COR-L47 (cell line): ENCODE data around the gene ROBO1.

Source experiments
- DNase-seq: peaks from one replicate; lab custom pipeline; 2025; lab: John Stamatoyannopoulos, UW

Gene ROBO1

GRCh38 chr3:78838362-78838761 is 929.4 kb downstream of the ROBO1 start:
- no peak for DNase-seq

- no peak for DNase-seq
Measured at GRCh38 chr3:78834910-78835309, 932.9 kb downstream of the ROBO1 start.

- no peak for DNase-seq
Measured at GRCh38 chr3:78832785-78833204, 935.0 kb downstream of the ROBO1 start.

- DNase-seq = no peak
Measured at GRCh38 chr3:78831446-78831972, 936.3 kb downstream of the ROBO1 start.

- DNase-seq = no peak
Measured at GRCh38 chr3:78830470-78830869, 937.3 kb downstream of the ROBO1 start.

- no peak for DNase-seq
Measured at GRCh38 chr3:78827618-78828017, 940.2 kb downstream of the ROBO1 start.

GRCh38 chr3:78825858-78826215 is 942.0 kb downstream of the ROBO1 start:
- DNase-seq = no peak

- no peak for DNase-seq
Measured at GRCh38 chr3:78825118-78825857, 942.5 kb downstream of the ROBO1 start.

GRCh38 chr3:78823859-78824258 is 943.9 kb downstream of the ROBO1 start:
- no peak for DNase-seq

- no peak for DNase-seq
Measured at GRCh38 chr3:78823434-78823833, 944.4 kb downstream of the ROBO1 start.

GRCh38 chr3:78822726-78823125 is 945.1 kb downstream of the ROBO1 start:
- no peak for DNase-seq

GRCh38 chr3:78820542-78820941 is 947.3 kb downstream of the ROBO1 start:
- no peak for DNase-seq

GRCh38 chr3:78818161-78818985 is 949.4 kb downstream of the ROBO1 start:
- no peak for DNase-seq

GRCh38 chr3:78814893-78815562 is 952.8 kb downstream of the ROBO1 start:
- no peak for DNase-seq

GRCh38 chr3:78812166-78812565 is 955.6 kb downstream of the ROBO1 start:
- DNase-seq = no peak

- DNase-seq = no peak
Measured at GRCh38 chr3:78809966-78810365, 957.8 kb downstream of the ROBO1 start.

- DNase-seq = no peak
Measured at GRCh38 chr3:78804251-78805037, 963.4 kb downstream of the ROBO1 start.

- no peak for DNase-seq
Measured at GRCh38 chr3:78802562-78802930, 965.3 kb downstream of the ROBO1 start.

- no peak for DNase-seq
Measured at GRCh38 chr3:78801926-78802561, 965.8 kb downstream of the ROBO1 start.

GRCh38 chr3:78799681-78800080 is 968.1 kb downstream of the ROBO1 start:
- DNase-seq = no peak

GRCh38 chr3:78798266-78798832 is 969.4 kb downstream of the ROBO1 start:
- no peak for DNase-seq
